OCI-LY1 (cell line): ENCODE measurements around the gene ODAD4.

Source experiments
- H2AFZ ChIP-seq: fragments of 200-600 bp; sonication (generic), shearing (Covaris generic); 2 replicates; pipeline ENCODE4 v1.6.0; 2014; ENCODE audit warnings: antibody characterized with exemption, mild to moderate bottlenecking, low read length
- H3F3A ChIP-seq: fragments of 200-600 bp; sonication (generic), shearing (Covaris generic); 2 replicates; pipeline ENCODE4 v1.6.0; 2014; ENCODE audit warnings: mild to moderate bottlenecking, antibody characterized with exemption, low read length, moderate library complexity; ENCODE audit not compliant: insufficient read depth
- H3K27ac ChIP-seq: fragments of 200-600 bp; sonication (generic); 2 replicates; pipeline ENCODE4 v1.5.1; 2014; ENCODE audit warnings: low read length, mixed run types, mild to moderate bottlenecking, low read depth; ENCODE audit not compliant: poor library complexity, severe bottlenecking
- H3K27me3 ChIP-seq: fragments of 200-600 bp; sonication (generic); 2 replicates; pipeline ENCODE4 v1.6.0; 2014; ENCODE audit warnings: antibody characterized with exemption, mild to moderate bottlenecking, low read length, moderate library complexity; ENCODE audit not compliant: insufficient read depth
- H3K36me3 ChIP-seq: fragments of 200-600 bp; sonication (generic); 2 replicates; pipeline ENCODE4 v1.6.1; 2014; ENCODE audit warnings: mild to moderate bottlenecking, antibody characterized with exemption, low read length, moderate library complexity, mixed read lengths; ENCODE audit not compliant: insufficient read depth
- H3K4me1 ChIP-seq: fragments of 200-600 bp; sonication (generic); 2 replicates; pipeline ENCODE4 v1.5.1; 2014; ENCODE audit warnings: mild to moderate bottlenecking, low read length, moderate library complexity; ENCODE audit not compliant: insufficient read depth, severe bottlenecking
- H3K4me2 ChIP-seq: fragments of 200-600 bp; sonication (generic), shearing (Covaris generic); 2 replicates; pipeline ENCODE4 v1.6.1; 2014; ENCODE audit warnings: low read length
- H3K4me3 ChIP-seq: fragments of 200-600 bp; sonication (generic); 2 replicates; pipeline ENCODE4 v1.5.1; 2014; ENCODE audit warnings: low read length, low read depth, mild to moderate bottlenecking, mixed read lengths; ENCODE audit not compliant: poor library complexity, severe bottlenecking
- H3K79me2 ChIP-seq: fragments of 200-600 bp; shearing (Covaris generic); 2 replicates; pipeline ENCODE4 v1.6.1; 2016; ENCODE audit warnings: mixed run types, low read length, mixed read lengths; ENCODE audit not compliant: insufficient read depth
- H3K9ac ChIP-seq: fragments of 200-600 bp; sonication (generic), shearing (Covaris generic); 2 replicates; pipeline ENCODE4 v1.6.1; 2014; ENCODE audit warnings: mild to moderate bottlenecking, low read length, mixed read lengths
- H3K9me2 ChIP-seq: fragments of 200-600 bp; sonication (generic), shearing (Covaris generic); 2 replicates; pipeline ENCODE4 v1.6.1; 2014; ENCODE audit warnings: low read depth, mild to moderate bottlenecking, low read length, mixed read lengths
- H3K9me3 ChIP-seq: fragments of 200-600 bp; shearing (Covaris generic); 2 replicates; pipeline ENCODE4 v1.6.1; 2014; ENCODE audit warnings: low read length, mixed read lengths
- H4K20me1 ChIP-seq: fragments of 200-600 bp; sonication (generic), shearing (Covaris generic); 2 replicates; pipeline ENCODE4 v1.6.0; 2016; ENCODE audit warnings: mild to moderate bottlenecking, low read length; ENCODE audit not compliant: insufficient read depth
- EZH2 ChIP-seq: fragments of 200-600 bp; sonication (generic), shearing (Covaris generic); IDR thresholded peaks from 2 replicates; pipeline ENCODE4 v1.8.0; 2017; ENCODE audit warnings: borderline replicate concordance, mixed run types, mild to moderate bottlenecking, antibody characterized with exemption, low read length, moderate library complexity, mixed read lengths
- TF ChIP-seq, protein P1 (sequence below): fragments of 200-600 bp; sonication (generic), shearing (Covaris generic); IDR thresholded peaks from 2 replicates; pipeline ENCODE4 v1.5.1; 2017; ENCODE audit warnings: mild to moderate bottlenecking, antibody characterized with exemption, low read length, moderate library complexity, mixed read lengths

Gene ODAD4

DNA sequence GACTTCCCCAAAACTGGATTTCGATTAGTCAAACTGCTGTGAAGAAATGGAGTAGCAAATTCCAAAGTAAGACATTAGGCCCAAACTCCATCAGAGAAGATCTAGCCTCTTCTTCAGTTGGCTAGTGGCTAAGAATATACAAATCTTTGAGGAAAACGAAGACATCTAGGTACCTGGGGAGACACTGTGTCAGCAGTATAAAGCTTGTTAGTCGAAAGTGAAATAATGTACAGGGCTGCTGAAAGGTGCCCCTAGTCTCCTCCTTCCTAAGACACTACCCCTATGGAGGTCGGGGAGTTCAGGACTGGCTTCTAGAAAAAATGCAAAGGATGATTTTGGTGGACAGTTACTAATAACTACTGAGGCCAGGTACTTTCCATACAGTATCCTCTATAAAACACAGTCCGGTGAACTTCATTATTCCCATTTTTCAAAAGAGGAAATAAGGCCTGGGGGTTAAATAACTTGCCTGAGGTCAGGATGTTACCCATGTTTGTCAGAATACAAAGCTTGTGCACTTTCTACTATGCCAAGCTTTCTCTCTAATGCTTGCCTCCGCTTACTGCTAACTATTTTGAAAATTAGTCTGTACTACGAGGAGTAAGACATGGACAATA is 71.9 kb downstream of the ODAD4 start:
- H4K20me1 ChIP-seq: no peaks in the 10 kb centered on the region
- peaks cover 60% of the 10 kb centered on the region for H3K79me2 ChIP-seq
- H3K27ac ChIP-seq: no peak overlapping the region
- H3K4me2 ChIP-seq: no peak overlapping the region
- H3F3A ChIP-seq: no peaks in the 10 kb centered on the region
- H3K9me2 ChIP-seq: no peaks in the 10 kb centered on the region
- H3K36me3 ChIP-seq: peaks cover 54% of the 10 kb centered on the region
- no peaks in the 10 kb centered on the region for H3K9me3 ChIP-seq
- no peak overlapping the region for H3K4me3 ChIP-seq
- H3K4me1 ChIP-seq: peaks cover under 1% of the 10 kb centered on the region
- no peak overlapping the region for H2AFZ ChIP-seq
- no peak overlapping the region for H3K9ac ChIP-seq
- no peaks in the 10 kb centered on the region for H3K27me3 ChIP-seq
- TF ChIP-seq, protein P1, sequence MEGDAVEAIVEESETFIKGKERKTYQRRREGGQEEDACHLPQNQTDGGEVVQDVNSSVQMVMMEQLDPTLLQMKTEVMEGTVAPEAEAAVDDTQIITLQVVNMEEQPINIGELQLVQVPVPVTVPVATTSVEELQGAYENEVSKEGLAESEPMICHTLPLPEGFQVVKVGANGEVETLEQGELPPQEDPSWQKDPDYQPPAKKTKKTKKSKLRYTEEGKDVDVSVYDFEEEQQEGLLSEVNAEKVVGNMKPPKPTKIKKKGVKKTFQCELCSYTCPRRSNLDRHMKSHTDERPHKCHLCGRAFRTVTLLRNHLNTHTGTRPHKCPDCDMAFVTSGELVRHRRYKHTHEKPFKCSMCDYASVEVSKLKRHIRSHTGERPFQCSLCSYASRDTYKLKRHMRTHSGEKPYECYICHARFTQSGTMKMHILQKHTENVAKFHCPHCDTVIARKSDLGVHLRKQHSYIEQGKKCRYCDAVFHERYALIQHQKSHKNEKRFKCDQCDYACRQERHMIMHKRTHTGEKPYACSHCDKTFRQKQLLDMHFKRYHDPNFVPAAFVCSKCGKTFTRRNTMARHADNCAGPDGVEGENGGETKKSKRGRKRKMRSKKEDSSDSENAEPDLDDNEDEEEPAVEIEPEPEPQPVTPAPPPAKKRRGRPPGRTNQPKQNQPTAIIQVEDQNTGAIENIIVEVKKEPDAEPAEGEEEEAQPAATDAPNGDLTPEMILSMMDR: no peak
- TF ChIP-seq EZH2: no peak

DNA sequence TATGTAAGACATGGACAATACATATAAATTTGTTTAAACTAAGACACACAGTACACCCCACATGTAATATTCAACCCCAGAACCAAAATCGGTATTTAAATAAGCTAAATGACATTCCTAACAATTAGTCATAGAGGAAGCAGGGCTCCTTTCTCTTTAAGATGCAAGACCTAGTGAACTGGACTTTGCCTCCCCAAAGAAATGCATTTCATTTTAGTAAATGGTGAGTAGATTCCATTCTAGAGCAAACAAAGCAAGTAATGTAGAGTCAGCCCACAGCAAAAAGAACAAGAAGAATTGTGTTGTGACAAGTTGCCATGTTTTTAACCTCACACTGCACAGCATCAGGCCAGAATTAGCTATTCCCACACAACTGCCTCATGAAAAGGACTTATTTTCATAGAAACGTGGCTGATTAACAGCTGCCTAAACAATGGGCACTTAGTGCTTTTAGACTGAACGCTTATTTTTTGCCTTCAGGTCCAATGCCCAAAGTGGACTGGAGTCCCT is 72.4 kb downstream of the ODAD4 start:
- Histone ChIP-seq H3K9me3 (no peaks in the 10 kb centered on the region), H3K79me2 (peaks cover 65% of the 10 kb centered on the region), H3K27me3 (no peaks in the 10 kb centered on the region), H4K20me1 (no peaks in the 10 kb centered on the region), H3K9me2 (no peaks in the 10 kb centered on the region), H3F3A (no peaks in the 10 kb centered on the region), H3K36me3 (peaks cover 50% of the 10 kb centered on the region), H3K9ac (no peak overlapping the region), H3K4me2 (no peak overlapping the region), H2AFZ (no peak overlapping the region), H3K4me3 (no peak overlapping the region), H3K4me1 (no peaks in the 10 kb centered on the region), H3K27ac (no peak overlapping the region)
- TF ChIP-seq EZH2: no peak
- TF ChIP-seq, protein P1: no peak

DNA sequence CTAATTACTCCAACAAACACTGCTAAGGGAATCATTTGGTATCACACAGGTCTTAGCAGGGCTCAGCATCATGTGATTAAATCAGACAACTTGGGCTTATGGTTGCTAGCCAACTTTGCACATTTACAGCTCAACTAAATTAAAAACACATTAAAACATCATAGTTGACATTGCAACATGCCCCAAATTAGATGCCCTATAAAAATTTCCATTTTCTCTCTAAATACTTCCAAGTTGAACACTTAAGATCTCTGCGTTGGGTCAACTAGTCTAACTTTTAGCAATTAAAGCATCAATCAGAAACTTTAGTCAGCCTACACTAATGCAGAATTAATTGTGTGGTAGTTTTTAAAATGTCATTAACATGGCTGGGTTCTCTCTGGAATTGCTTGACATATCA is 74.7 kb downstream of the ODAD4 start:
- H3K27me3 ChIP-seq: no peaks in the 10 kb centered on the region
- H3K4me2 ChIP-seq: no peak overlapping the region
- peaks cover 46% of the 10 kb centered on the region for H3K36me3 ChIP-seq
- H3K9me3 ChIP-seq: no peaks in the 10 kb centered on the region
- TF ChIP-seq, protein P1: no peak
- no peak for TF ChIP-seq EZH2
- no peak overlapping the region for H3K27ac ChIP-seq
- no peaks in the 10 kb centered on the region for H3F3A ChIP-seq
- no peaks in the 10 kb centered on the region for H4K20me1 ChIP-seq
- no peak overlapping the region for H3K4me3 ChIP-seq
- H2AFZ ChIP-seq: no peak overlapping the region
- H3K4me1 ChIP-seq: no peaks in the 10 kb centered on the region
- no peaks in the 10 kb centered on the region for H3K9me2 ChIP-seq
- peaks cover 87% of the 10 kb centered on the region for H3K79me2 ChIP-seq
- H3K9ac ChIP-seq: no peak overlapping the region
